ENCODE results near the gene GBA2. TPM values are rescaled to one million over a fixed set of nuclear protein-coding genes. Genes with fewer than 3 reads are reported as not detected.

Gene GBA2
- total and polyA plus RNA-seq, 7 donors = 36.1 to 107 (median 47.4) TPM

DNA sequence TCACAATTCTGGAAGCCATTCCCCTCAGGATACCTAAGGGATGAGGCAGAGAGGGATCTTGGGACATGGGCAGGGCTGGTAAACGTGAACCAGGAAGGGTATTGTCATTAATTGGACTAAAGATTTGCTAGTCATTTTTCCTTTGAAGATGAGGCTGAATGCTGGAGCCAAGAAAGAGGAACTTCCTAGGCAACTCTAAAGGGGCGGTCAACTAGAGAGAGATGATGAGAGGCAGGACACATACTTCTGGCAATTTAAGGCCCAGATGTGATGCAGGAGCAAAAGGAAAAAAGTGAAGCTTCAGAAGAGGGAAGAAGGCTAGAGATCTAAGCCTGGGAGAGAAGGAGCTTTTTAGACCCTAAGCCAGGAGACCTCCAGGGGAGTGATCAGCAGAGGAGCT is 5.6 kb downstream of the GBA2 start:
- Histone ChIP-seq H3K4me3 (no peak overlapping the region), H3K27me3 (ENCODE audit: insufficient read depth in 3 of 3, low read length in 2 of 3) (no peaks in the 10 kb centered on the region), H3K36me3 (ENCODE audit: insufficient read depth in 1 of 2, low read depth in 1 of 2) (peaks cover 43 to 82% of the 10 kb centered on the region in 2 donors), H3K27ac (no peak overlapping the region), H3K4me1 (peaks cover 41% of the 10 kb centered on the region), H3K9me3 (no peaks in the 10 kb centered on the region)
- ATAC-seq = no peak
- TF ChIP-seq, protein P1, sequence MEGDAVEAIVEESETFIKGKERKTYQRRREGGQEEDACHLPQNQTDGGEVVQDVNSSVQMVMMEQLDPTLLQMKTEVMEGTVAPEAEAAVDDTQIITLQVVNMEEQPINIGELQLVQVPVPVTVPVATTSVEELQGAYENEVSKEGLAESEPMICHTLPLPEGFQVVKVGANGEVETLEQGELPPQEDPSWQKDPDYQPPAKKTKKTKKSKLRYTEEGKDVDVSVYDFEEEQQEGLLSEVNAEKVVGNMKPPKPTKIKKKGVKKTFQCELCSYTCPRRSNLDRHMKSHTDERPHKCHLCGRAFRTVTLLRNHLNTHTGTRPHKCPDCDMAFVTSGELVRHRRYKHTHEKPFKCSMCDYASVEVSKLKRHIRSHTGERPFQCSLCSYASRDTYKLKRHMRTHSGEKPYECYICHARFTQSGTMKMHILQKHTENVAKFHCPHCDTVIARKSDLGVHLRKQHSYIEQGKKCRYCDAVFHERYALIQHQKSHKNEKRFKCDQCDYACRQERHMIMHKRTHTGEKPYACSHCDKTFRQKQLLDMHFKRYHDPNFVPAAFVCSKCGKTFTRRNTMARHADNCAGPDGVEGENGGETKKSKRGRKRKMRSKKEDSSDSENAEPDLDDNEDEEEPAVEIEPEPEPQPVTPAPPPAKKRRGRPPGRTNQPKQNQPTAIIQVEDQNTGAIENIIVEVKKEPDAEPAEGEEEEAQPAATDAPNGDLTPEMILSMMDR (IDR thresholded peaks at IDR 0.05) = no peak
- 61 to 71% (median 65%) methylated on average over 2 of the region's 2 CpGs for WGBS, 3 donors
- no peak for DNase-seq
- intact Hi-C loops (cut with DNase I) = no loop called here

DNA sequence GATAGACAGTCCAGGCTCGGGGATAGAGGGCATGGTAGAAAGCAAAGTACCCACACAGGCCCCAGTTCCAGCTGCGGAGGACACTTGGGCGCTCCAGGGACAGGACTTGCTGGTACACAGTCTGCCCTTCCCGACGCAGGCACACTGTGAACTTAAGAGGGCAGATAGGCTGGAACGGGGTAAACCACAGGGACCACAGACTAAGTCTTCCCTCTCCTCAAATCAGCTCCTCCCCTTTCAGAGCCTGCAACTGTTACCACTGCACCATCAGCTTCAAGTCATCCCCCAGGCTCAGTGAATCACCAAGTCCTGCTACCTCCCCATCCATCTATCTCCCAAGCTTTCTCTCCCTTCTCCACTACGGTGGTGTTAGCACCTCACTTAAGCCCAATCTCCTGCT is 7.3 kb downstream of the GBA2 start:
- no peaks in the 10 kb centered on the region for H3K27me3 ChIP-seq (ENCODE audit: insufficient read depth in 3 of 3, low read length in 2 of 3)
- H3K4me3 ChIP-seq = no peak overlapping the region
- intact Hi-C loops (cut with DNase I) = no loop called here
- ATAC-seq = no peak
- DNase-seq = no peak
- no peak overlapping the region for H3K27ac ChIP-seq
- TF ChIP-seq, protein P1 (IDR thresholded peaks at IDR 0.05) = no peak
- 86 to 89% (median 87%) methylated on average over 7 of the region's 7 CpGs for WGBS, 3 donors
- no peaks in the 10 kb centered on the region for H3K9me3 ChIP-seq
- peaks cover 49 to 98% of the 10 kb centered on the region in 2 donors for H3K36me3 ChIP-seq (ENCODE audit: insufficient read depth in 1 of 2, low read depth in 1 of 2)
- peaks cover 33% of the 10 kb centered on the region for H3K4me1 ChIP-seq

DNA sequence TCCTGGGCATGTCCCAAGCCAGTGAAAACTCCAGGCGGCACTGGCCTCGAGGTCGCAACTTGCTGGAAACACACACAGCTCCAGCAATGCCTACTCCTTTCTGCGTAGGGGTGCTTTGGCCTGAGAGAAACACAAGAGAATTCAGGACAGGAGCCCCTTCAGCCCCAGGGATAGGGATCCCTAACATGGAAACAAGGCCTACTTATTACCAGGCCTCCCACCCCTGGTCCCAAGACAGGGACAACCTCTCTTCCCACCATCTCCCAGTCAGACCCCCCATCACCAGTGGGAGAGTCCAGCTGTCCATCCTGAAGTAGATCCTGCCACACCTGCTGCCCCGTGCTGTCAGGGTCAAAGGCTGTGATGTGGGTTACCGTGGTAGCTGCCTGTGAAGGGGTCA is 8.8 kb downstream of the GBA2 start:
- H3K4me1 ChIP-seq = peaks cover 18% of the 10 kb centered on the region
- intact Hi-C loops (cut with DNase I) = no loop called here
- WGBS, 3 donors = 72 to 80% (median 72%) methylated on average over 6 of the region's 6 CpGs
- no peaks in the 10 kb centered on the region for H3K27me3 ChIP-seq (ENCODE audit: insufficient read depth in 3 of 3, low read length in 2 of 3)
- H3K4me3 ChIP-seq = no peak overlapping the region
- peaks cover 49 to 100% of the 10 kb centered on the region in 2 donors for H3K36me3 ChIP-seq (ENCODE audit: insufficient read depth in 1 of 2, low read depth in 1 of 2)
- H3K27ac ChIP-seq = no peak overlapping the region
- ATAC-seq (no peak), DNase-seq (no peak)
- H3K9me3 ChIP-seq = no peaks in the 10 kb centered on the region
- TF ChIP-seq, protein P1 (IDR thresholded peaks at IDR 0.05) = no peak

DNA sequence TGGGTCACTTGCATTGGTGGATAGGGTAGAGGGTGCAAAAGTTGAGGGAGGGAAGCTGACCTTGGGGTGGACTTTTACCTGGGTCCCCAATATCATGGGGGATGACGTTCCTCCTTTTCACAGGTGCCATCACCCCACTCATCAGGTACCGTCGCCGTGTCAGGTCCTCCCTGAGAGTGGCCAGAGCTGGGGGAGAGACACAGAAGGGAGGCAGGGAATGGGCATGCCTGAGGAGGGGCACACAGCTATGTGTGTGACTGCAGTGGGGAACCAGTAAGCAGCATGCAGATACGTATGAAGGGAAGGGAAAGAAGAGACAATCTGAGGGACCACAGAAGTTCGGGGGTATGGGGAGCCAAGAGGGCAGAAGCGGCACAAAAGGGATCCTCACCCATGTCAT is 10.1 kb downstream of the GBA2 start:
- DNase-seq (no peak), ATAC-seq (no peak)
- 84 to 92% (median 87%) methylated on average over 7 of the region's 7 CpGs for WGBS, 3 donors
- H3K27me3 ChIP-seq (ENCODE audit: insufficient read depth in 3 of 3, low read length in 2 of 3) = no peaks in the 10 kb centered on the region
- intact Hi-C loops (cut with DNase I) = no loop called here
- no peak overlapping the region for H3K27ac ChIP-seq
- H3K4me3 ChIP-seq = no peak overlapping the region
- peaks cover 43 to 99% of the 10 kb centered on the region in 2 donors for H3K36me3 ChIP-seq (ENCODE audit: insufficient read depth in 1 of 2, low read depth in 1 of 2)
- H3K4me1 ChIP-seq = peaks cover 8% of the 10 kb centered on the region
- H3K9me3 ChIP-seq = no peaks in the 10 kb centered on the region
- TF ChIP-seq, protein P1 (IDR thresholded peaks at IDR 0.05) = no peak

DNA sequence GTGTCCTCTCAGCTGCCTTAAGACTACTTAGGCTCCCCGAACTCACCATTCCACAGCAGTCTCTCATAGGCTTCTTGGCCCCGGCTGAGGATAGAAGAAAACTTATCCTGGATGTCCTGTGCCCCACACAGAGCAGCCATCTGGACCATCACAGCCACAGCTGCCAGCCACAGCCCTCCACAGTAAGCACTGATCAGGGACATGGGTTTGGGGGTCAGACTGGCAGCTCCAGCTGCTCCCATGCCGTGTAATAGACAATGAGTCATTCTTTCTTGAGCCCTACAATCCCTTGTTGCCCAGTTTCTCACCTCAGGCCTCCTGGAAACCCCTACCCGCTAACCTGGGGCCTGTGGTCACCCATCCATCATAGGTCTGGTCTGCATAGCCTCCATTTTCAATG is 10.8 kb downstream of the GBA2 start:
- TF ChIP-seq, protein P1 (IDR thresholded peaks at IDR 0.05) = no peak
- Histone ChIP-seq H3K27ac (no peak overlapping the region), H3K4me3 (no peak overlapping the region), H3K9me3 (no peaks in the 10 kb centered on the region), H3K36me3 (ENCODE audit: insufficient read depth in 1 of 2, low read depth in 1 of 2) (peaks cover 37 to 98% of the 10 kb centered on the region in 2 donors), H3K4me1 (peaks cover 8% of the 10 kb centered on the region), H3K27me3 (ENCODE audit: insufficient read depth in 3 of 3, low read length in 2 of 3) (no peaks in the 10 kb centered on the region)
- ATAC-seq (no peak), DNase-seq (no peak)
- intact Hi-C loops (cut with DNase I) = no loop called here
- WGBS, 3 donors = 48 to 67% (median 54%) methylated on average over 4 of the region's 4 CpGs
